Calu3 (cell line): ENCODE results near the gene PGK1. TPM values are rescaled to one million over a fixed set of nuclear protein-coding genes. Genes with fewer than 3 reads are reported as not detected.
"Not testable (repeated sequence)": the region's sequence is repeated elsewhere in the genome, so short reads cannot be mapped to it uniquely, and the experiment has no call there.

Experiments
- BruUV-seq: library from RNA; stranded (reverse); fragments of 400-500 nt; replicated peaks from 2 replicates; lab custom pipeline; 2021; lab: Mats Ljungman, UMichigan
- CTCF ChIA-PET: fragments of 300-600 bp; sonication (Branson Sonifier 250); formaldehyde crosslinking; loops from one replicate; lab custom pipeline; 2022; ENCODE audit warnings: antibody characterized with exemption; lab: Charles Lee
- DNase-seq: peaks from one replicate; pipeline ENCODE4 v3.0.0; 2022
- H3K27ac Mint-ChIP-seq: one replicate; pipeline ENCODE4 v1.8.0; 2022; ENCODE audit warnings: mixed read lengths; ENCODE audit not compliant: unreplicated experiment
- H3K27me3 Mint-ChIP-seq: one replicate; pipeline ENCODE4 v1.8.0; 2022; ENCODE audit warnings: mixed read lengths; ENCODE audit not compliant: unreplicated experiment
- H3K36me3 Mint-ChIP-seq: one replicate; pipeline ENCODE4 v1.8.0; 2022; ENCODE audit warnings: mild to moderate bottlenecking, moderate library complexity, mixed read lengths; ENCODE audit not compliant: insufficient read depth, unreplicated experiment
- H3K4me1 Mint-ChIP-seq: one replicate; pipeline ENCODE4 v1.8.0; 2022; ENCODE audit warnings: mild to moderate bottlenecking, low read depth, mixed read lengths; ENCODE audit not compliant: unreplicated experiment
- H3K4me3 Mint-ChIP-seq: one replicate; pipeline ENCODE4 v1.8.0; 2022; ENCODE audit warnings: mild to moderate bottlenecking, low read depth, moderate library complexity, mixed read lengths; ENCODE audit not compliant: unreplicated experiment
- H3K9me3 Mint-ChIP-seq: one replicate; pipeline ENCODE4 v1.8.0; 2022; ENCODE audit warnings: low read depth, mixed read lengths; ENCODE audit not compliant: unreplicated experiment
- CTCF ChIP-seq: fragments of 200-600 bp; IDR thresholded peaks from one replicate; pipeline ENCODE4 v1.8.0; 2022; ENCODE audit warnings: antibody characterized with exemption; ENCODE audit not compliant: unreplicated experiment
- intact Hi-C: fragments of 100-400 bp; cut with micrococcal nuclease; formaldehyde crosslinking; loops from one replicate; pipeline ENCODE4 v1.10.0; 2022; ENCODE audit not compliant: unreplicated experiment
- total RNA-seq: library from RNA; stranded (reverse); gene quantifications from 2 replicates; pipeline ENCODE4 v1.2.3, GENCODE V29; 2022

Gene PGK1
- total RNA-seq, 1 experiment from 2014 or later, result 623 TPM

GRCh38 chrX:78125148-78125547 lies 21.1 kb downstream of the PGK1 start:
- CTCF ChIA-PET, result no interaction called here

GRCh38 chrX:78125781-78126180 lies 21.7 kb downstream of the PGK1 start:
- H3K27me3 Mint-ChIP-seq, result not testable (repeated sequence)

More at GRCh38 chrX:78125148-78125547, 21.1 kb downstream of the PGK1 start:
- intact Hi-C loops, result no loop called here
- Mint-ChIP-seq H3K36me3 (peaks cover 61% of the 10 kb centered on the region), H3K9me3 (no peaks in the 10 kb centered on the region), H3K4me1 (peaks cover 24% of the 10 kb centered on the region), H3K27ac (no peak overlapping the region), H3K27me3 (no peaks in the 10 kb centered on the region), H3K4me3 (no peak overlapping the region)
- TF ChIP-seq CTCF, result no peak
- DNase-seq, result no peak
- no TSS peak for BruUV-seq

GRCh38 chrX:78129714-78130113 lies 25.7 kb downstream of the PGK1 start:
- TSS peak; percentile 25 for BruUV-seq
- Mint-ChIP-seq H3K36me3 (peaks cover 45% of the 10 kb centered on the region), H3K27me3 (no peaks in the 10 kb centered on the region), H3K4me1 (no peaks in the 10 kb centered on the region), H3K4me3 (no peak overlapping the region), H3K27ac (no peak overlapping the region), H3K9me3 (no peaks in the 10 kb centered on the region)
- no peak for TF ChIP-seq CTCF
- intact Hi-C loops, result no loop called here
- no peak for DNase-seq
- CTCF ChIA-PET, result no interaction called here

More at GRCh38 chrX:78125781-78126180, 21.7 kb downstream of the PGK1 start:
- H3K4me3 Mint-ChIP-seq, H3K27ac Mint-ChIP-seq, CTCF ChIA-PET, intact Hi-C loops, H3K9me3 Mint-ChIP-seq, BruUV-seq, DNase-seq: not testable (repeated sequence)
- H3K36me3 Mint-ChIP-seq, result peaks cover 63% of the 10 kb centered on the region
- peaks cover 24% of the 10 kb centered on the region for H3K4me1 Mint-ChIP-seq

- intact Hi-C loops, result no loop called here
- no peak for TF ChIP-seq CTCF
- Mint-ChIP-seq H3K4me1 (no peaks in the 10 kb centered on the region), H3K4me3 (no peak overlapping the region), H3K27me3 (no peaks in the 10 kb centered on the region), H3K9me3 (no peaks in the 10 kb centered on the region), H3K27ac (no peak overlapping the region), H3K36me3 (peaks cover 43% of the 10 kb centered on the region)
- CTCF ChIA-PET, result interaction anchor here (0.7 kb wide), 1 partner anchor 1665 kb away, joined by 3 read pairs; no protein-coding TSS in a partner anchor
- BruUV-seq, result no TSS peak
- no peak for DNase-seq
Observed at GRCh38 chrX:78130396-78130795, 26.3 kb downstream of the PGK1 start.

DNA sequence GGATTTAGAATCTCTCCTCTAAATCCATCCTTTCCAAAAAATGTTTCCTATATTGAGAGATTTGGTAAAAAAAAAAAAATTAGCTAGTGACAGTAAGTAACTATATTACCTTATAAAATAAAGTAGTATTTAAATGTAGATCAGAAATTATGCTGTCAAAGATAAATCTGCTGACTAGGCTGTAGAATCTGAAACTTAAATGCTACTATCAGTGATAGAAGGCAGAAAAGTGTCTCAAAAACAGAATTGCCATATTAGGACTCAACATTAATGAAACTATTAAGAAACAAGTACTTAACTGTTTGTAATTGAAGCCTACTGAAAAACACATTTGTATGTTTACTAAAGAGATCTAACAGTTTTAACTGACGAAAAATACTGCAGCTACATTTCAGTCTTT lies 27.1 kb downstream of the PGK1 start:
- no peak for TF ChIP-seq CTCF
- BruUV-seq, result no TSS peak
- Mint-ChIP-seq H3K4me3 (no peak overlapping the region), H3K27me3 (no peaks in the 10 kb centered on the region), H3K9me3 (no peaks in the 10 kb centered on the region), H3K27ac (no peak overlapping the region), H3K36me3 (peaks cover 40% of the 10 kb centered on the region), H3K4me1 (no peaks in the 10 kb centered on the region)
- no peak for DNase-seq
- CTCF ChIA-PET, result interaction anchor here (0.7 kb wide), 1 partner anchor 1666 kb away, joined by 3 read pairs; no protein-coding TSS in a partner anchor
- intact Hi-C loops, result no loop called here
